Measurements from ENCODE around the gene SWT1.

SWT1 gene

DNA sequence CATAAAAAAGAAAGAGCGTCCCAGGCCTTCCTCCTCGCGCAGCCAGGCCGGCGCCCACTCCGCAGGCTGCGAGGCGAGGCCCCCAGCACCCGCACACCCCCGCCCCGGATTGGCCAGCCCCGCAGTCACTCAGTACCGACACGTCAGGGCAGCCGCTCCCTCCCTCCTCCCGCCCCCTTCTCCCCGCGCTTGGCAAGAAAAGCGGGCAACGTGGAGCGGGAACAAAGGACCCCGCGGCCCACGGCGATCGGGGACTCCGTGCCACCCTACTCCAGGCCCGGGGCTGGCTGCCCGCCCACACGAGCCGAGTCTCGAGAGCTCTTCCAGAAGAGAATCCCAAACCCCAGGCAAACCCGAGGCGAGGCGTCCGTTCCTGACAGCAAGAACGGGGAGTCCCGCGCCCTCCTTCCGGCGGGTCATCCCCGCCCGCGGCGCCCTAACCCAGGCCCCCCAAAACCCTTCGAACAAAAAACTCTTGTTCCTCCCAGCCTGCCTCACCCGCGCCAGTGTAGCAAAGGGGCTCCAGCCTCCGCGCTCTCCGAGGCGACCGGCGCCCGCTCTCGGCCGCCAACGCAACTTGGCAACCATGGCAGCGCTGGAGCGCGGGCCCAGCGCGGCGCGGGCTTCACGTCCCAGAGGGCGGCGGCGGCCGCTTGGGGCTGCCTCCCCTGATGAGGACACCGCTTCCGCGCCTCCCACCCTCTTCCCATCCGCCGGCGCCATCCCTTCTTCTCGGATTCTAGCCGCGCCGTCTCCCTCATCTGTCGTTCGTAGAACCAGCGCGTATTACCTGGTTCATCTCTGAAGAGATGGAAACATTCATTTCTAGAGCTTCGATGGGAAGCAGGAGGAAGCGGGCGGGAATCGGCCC lies 159.4 kb downstream of the SWT1 start:
- peak overlapping the region; percentile 16 for H2AK5ac ChIP-seq (ENCODE audit: low read length, severe bottlenecking)
- peak overlapping the region; percentile 81 to 87 for H3K4ac ChIP-seq (ENCODE audit: low read depth in 1 of 2, low read length in 2 of 2)
- H2BK120ac ChIP-seq (ENCODE audit: low read depth, low read length): peak overlapping the region; percentile 42
- H3K36me3 ChIP-seq (ENCODE audit: control insufficient read depth in 1 of 2, insufficient read depth in 2 of 2, low read depth in 1 of 2, low read length in 2 of 2): no peaks in the 10 kb centered on the region
- H4K8ac ChIP-seq (ENCODE audit: low read length): peak overlapping the region; percentile 84
- peak overlapping the region; percentile 98 for H3K27ac ChIP-seq (ENCODE audit: low read length, poor library complexity, severe bottlenecking)
- WGBS: under 1% methylated on average over 83 of the region's 88 CpGs
- peak overlapping the region; percentile 95 for H3K9ac ChIP-seq (ENCODE audit: low read length)
- peak overlapping the region; percentile 93 to 95 for H3K18ac ChIP-seq (ENCODE audit: low read depth in 1 of 2, low read length in 2 of 2)
- H3K23ac ChIP-seq (ENCODE audit: low read length in 2 of 2): peak overlapping the region in 1 of 2 experiments; percentile 57
- H3K79me1 ChIP-seq (replicated peaks; ENCODE audit: low read length, poor library complexity, severe bottlenecking): no peaks in the 10 kb centered on the region
- H3K27me3 ChIP-seq (ENCODE audit: control insufficient read depth in 1 of 2, insufficient read depth in 1 of 2, low read length in 2 of 2): no peaks in the 10 kb centered on the region
- DNase-seq: peak; percentile 93
- H2BK12ac ChIP-seq (ENCODE audit: low read length in 2 of 2): peak overlapping the region in 1 of 2 experiments; percentile 54
- H3K4me3 ChIP-seq (ENCODE audit: insufficient read depth in 1 of 2, low read depth in 1 of 2, low read length in 2 of 2): peak overlapping the region; percentile 80 to 97
- peak overlapping the region; percentile 64 for H2AFZ ChIP-seq (ENCODE audit: low read depth, low read length)
- H3K9me3 ChIP-seq (ENCODE audit: control insufficient read depth, low read length): no peaks in the 10 kb centered on the region
- H3K4me1 ChIP-seq (ENCODE audit: control insufficient read depth, insufficient read depth, low read depth, low read length): peaks cover 3% of the 10 kb centered on the region
- peak overlapping the region; percentile 2 to 89 for H3K14ac ChIP-seq (ENCODE audit: low read length in 2 of 2)
- H2BK5ac ChIP-seq (ENCODE audit: low read depth, low read length, poor library complexity, severe bottlenecking): peak overlapping the region; percentile 97
- H2BK15ac ChIP-seq (ENCODE audit: low read depth, poor library complexity, severe bottlenecking): peak overlapping the region; percentile 93
- H4K91ac ChIP-seq (ENCODE audit: low read length): peak overlapping the region; percentile 80
- peak overlapping the region; percentile 55 for H3K4me2 ChIP-seq (ENCODE audit: low read length, poor library complexity, severe bottlenecking)

DNA sequence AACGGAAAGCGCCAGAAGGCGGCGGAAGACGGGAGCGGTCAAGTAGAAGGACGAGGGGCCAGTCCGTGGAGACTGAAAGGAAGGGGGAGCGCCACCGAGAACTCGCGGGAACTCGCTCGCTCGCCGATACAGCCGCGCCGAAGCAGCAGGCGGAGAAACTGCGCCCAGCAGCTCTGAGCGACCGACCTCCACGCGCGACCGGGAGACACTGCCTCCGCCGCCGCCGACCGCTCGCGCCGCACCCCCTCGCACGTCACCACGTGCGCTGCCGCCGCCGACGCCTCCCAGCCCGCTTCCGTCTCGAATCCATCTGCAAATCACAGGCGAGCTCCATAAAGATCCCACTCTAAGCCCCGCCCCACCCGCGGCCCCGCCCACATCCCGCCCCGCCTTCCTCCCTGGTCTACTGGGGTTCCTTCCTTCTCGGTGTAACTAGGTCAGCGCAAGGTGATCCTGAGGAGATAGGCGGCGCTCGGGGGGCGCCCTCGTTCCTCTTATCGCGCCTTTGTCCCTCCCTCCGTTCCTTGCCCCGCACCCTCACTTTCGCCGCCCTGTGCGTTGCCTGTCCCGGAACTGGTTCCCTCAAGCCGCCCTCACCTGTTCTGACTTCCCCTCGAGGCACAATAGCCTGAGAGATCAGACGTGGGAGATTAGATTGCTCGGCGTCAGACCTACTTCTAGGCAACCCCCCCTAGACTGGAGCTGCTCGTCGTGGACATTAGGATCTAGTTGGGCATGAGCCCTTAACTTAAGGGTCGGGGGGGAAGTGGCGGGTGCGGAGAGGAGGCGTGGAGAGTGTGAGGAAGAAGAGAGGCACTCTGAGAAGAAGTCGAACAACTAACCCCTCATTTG lies 160.3 kb downstream of the SWT1 start, which contains the start of gene IVNS1ABP:
Gene IVNS1ABP, minus strand, starts transcription at position 210 of the 852 bp plus-strand sequence. CDS start 7,750 bp downstream, outside the sequence.
- H3K9ac ChIP-seq (ENCODE audit: low read length): peak within 1 kb of the TSS; percentile 95
- H3K18ac ChIP-seq (ENCODE audit: low read depth in 1 of 2, low read length in 2 of 2): peak within 1 kb of the TSS; percentile 93 to 95
- 2% methylated on average over 61 of the region's 80 CpGs for WGBS

DNA sequence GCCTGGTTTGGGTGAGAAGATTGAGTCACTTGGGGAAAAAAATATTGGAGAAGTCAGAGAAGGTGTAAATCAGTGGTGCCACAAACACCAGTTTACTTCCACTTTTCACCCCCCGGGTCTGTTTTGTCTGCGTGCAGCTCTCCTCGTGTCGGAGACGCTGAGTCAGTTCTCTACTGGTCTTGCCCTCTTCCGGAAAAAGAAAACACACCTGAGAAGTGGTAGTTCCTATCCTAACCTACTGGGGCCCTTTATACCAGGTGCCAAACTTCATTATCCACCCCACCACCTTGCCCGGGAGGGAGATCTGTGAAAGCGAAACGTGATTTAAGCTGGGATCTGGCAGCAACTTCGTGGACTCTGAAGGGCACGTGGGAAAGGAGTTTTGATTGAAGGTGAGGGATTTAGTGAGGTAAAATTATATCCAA lies 160.9 kb downstream of the SWT1 start:
- Histone ChIP-seq H4K8ac (ENCODE audit: low read length) (peak overlapping the region; percentile 92), H4K91ac (ENCODE audit: low read length) (no peak overlapping the region), H3K4ac (ENCODE audit: low read depth in 1 of 2, low read length in 2 of 2) (no peak overlapping the region), H3K18ac (ENCODE audit: low read depth in 1 of 2, low read length in 2 of 2) (no peak overlapping the region), H2BK5ac (ENCODE audit: low read depth, low read length, poor library complexity, severe bottlenecking) (no peak overlapping the region), H3K9ac (ENCODE audit: low read length) (peak overlapping the region; percentile 84), H3K36me3 (ENCODE audit: control insufficient read depth in 1 of 2, insufficient read depth in 2 of 2, low read depth in 1 of 2, low read length in 2 of 2) (no peaks in the 10 kb centered on the region), H2BK12ac (ENCODE audit: low read length in 2 of 2) (peak overlapping the region in 1 of 2 experiments; percentile 9), H3K9me3 (ENCODE audit: control insufficient read depth, low read length) (no peaks in the 10 kb centered on the region), H2AK5ac (ENCODE audit: low read length, severe bottlenecking) (peak overlapping the region; percentile 98), H3K4me2 (ENCODE audit: low read length, poor library complexity, severe bottlenecking) (peak overlapping the region; percentile 39), H3K27ac (ENCODE audit: low read length, poor library complexity, severe bottlenecking) (peak overlapping the region; percentile 67), H3K4me1 (ENCODE audit: control insufficient read depth, insufficient read depth, low read depth, low read length) (peaks cover 3% of the 10 kb centered on the region), H3K27me3 (ENCODE audit: control insufficient read depth in 1 of 2, insufficient read depth in 1 of 2, low read length in 2 of 2) (no peaks in the 10 kb centered on the region), H2BK120ac (ENCODE audit: low read depth, low read length) (no peak overlapping the region), H2BK15ac (ENCODE audit: low read depth, poor library complexity, severe bottlenecking) (no peak overlapping the region), H3K79me1 (replicated peaks; ENCODE audit: low read length, poor library complexity, severe bottlenecking) (no peaks in the 10 kb centered on the region), H3K4me3 (ENCODE audit: insufficient read depth in 1 of 2, low read depth in 1 of 2, low read length in 2 of 2) (peak overlapping the region in 1 of 2 experiments; percentile 97), H3K14ac (ENCODE audit: low read length in 2 of 2) (no peak overlapping the region), H3K23ac (ENCODE audit: low read length in 2 of 2) (no peak overlapping the region), H2AFZ (ENCODE audit: low read depth, low read length) (no peak overlapping the region)
- WGBS: 41% methylated on average over 11 of the region's 11 CpGs
- DNase-seq: peak; percentile 55

More for the DNA sequence above, 160.3 kb downstream of the SWT1 start, which contains the start of gene IVNS1ABP:
- Histone ChIP-seq H3K36me3 (ENCODE audit: control insufficient read depth in 1 of 2, insufficient read depth in 2 of 2, low read depth in 1 of 2, low read length in 2 of 2) (no peaks in the 10 kb centered on the region), H3K23ac (ENCODE audit: low read length in 2 of 2) (peak within 1 kb of the TSS in 1 of 2 experiments; percentile 57), H3K9me3 (ENCODE audit: control insufficient read depth, low read length) (no peaks in the 10 kb centered on the region), H2AK5ac (ENCODE audit: low read length, severe bottlenecking) (peak within 1 kb of the TSS; percentile 98), H3K14ac (ENCODE audit: low read length in 2 of 2) (peak within 1 kb of the TSS; percentile 2 to 89), H3K4me1 (ENCODE audit: control insufficient read depth, insufficient read depth, low read depth, low read length) (peaks cover 3% of the 10 kb centered on the region), H2BK15ac (ENCODE audit: low read depth, poor library complexity, severe bottlenecking) (peak within 1 kb of the TSS; percentile 93), H3K79me1 (replicated peaks; ENCODE audit: low read length, poor library complexity, severe bottlenecking) (no peaks in the 10 kb centered on the region), H3K27ac (ENCODE audit: low read length, poor library complexity, severe bottlenecking) (peak within 1 kb of the TSS; percentile 98), H3K27me3 (ENCODE audit: control insufficient read depth in 1 of 2, insufficient read depth in 1 of 2, low read length in 2 of 2) (no peaks in the 10 kb centered on the region), H2BK12ac (ENCODE audit: low read length in 2 of 2) (peak within 1 kb of the TSS; percentile 54 to 57), H2BK120ac (ENCODE audit: low read depth, low read length) (peak within 1 kb of the TSS; percentile 57), H3K4me3 (ENCODE audit: insufficient read depth in 1 of 2, low read depth in 1 of 2, low read length in 2 of 2) (peak within 1 kb of the TSS; percentile 80 to 97), H3K4me2 (ENCODE audit: low read length, poor library complexity, severe bottlenecking) (peak within 1 kb of the TSS; percentile 76), H4K8ac (ENCODE audit: low read length) (peak within 1 kb of the TSS; percentile 92), H2BK5ac (ENCODE audit: low read depth, low read length, poor library complexity, severe bottlenecking) (peak within 1 kb of the TSS; percentile 97), H4K91ac (ENCODE audit: low read length) (peak within 1 kb of the TSS; percentile 80), H3K4ac (ENCODE audit: low read depth in 1 of 2, low read length in 2 of 2) (peak within 1 kb of the TSS; percentile 81 to 87), H2AFZ (ENCODE audit: low read depth, low read length) (peak within 1 kb of the TSS; percentile 64)
- peak; percentile 91 for DNase-seq
